HG03095 (cell line): ENCODE results near the gene MANEA.
"Not testable (repeated sequence)": the region's sequence is repeated elsewhere in the genome, so short reads cannot be mapped to it uniquely, and the experiment has no call there.

Experiments
- ATAC-seq: cut with Tn5 transposase; IDR thresholded peaks from one replicate; pipeline ENCODE4 v1.9.1; 2021; ENCODE audit warnings: moderate library complexity; ENCODE audit not compliant: unreplicated experiment

Gene MANEA

DNA sequence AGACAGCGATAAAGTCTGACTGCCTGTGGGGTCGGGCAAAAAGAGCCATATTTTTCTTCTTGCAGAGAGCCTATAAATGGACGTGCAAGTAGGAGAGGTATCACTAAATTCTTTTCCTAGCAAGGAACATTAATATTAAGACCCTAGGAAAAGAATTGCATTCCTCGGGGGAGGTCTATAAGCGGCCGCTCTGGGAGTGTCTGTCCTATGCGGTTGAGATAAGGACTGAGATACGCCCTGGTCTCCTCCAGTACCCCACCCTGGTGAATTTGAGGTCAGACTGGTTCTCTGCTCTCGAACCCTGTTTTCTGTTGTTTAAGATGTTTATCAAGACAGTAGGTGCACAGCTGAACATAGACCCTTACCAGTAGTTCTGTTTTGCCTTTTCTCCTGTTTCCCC, 6.9 kb downstream of the MANEA start:
- ATAC-seq, result not testable (repeated sequence)

DNA sequence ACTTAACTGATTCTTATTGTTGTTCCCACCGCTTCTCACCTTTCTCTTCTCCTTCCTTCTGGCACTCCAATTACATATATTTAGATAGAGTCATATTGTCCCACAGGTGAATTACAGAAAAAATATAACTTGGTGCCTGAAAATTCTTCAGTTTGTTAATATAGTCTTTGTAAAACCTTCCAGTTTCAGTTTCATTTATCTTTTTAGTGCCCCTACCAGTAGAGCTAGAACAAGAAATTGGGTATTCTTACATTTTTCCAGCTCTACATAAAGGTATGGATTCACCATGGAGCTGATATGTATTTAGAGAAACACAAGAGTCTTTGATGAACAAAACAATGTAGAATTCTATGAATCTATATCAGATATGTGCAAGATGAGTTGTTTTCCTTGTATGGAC, 10.7 kb downstream of the MANEA start:
- ATAC-seq, result no peak

DNA sequence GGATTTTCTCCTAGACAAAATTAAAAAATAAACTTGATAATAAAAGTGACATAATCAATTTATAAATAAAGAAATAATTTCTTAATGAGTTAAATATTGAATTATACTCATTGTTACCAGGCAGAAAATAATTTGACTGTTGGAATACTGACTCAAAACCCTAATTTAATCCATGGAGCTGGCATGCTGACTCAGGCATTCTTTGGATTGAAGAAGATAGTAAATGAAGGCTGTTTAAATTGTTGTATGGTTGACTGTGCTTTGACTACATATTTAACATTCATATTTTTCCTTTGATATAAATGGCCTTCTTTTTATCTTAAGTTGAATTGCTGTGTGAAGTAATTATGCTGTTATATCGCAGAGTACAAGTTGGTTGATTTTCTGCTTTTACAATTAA, 11.7 kb downstream of the MANEA start:
- no peak for ATAC-seq

DNA sequence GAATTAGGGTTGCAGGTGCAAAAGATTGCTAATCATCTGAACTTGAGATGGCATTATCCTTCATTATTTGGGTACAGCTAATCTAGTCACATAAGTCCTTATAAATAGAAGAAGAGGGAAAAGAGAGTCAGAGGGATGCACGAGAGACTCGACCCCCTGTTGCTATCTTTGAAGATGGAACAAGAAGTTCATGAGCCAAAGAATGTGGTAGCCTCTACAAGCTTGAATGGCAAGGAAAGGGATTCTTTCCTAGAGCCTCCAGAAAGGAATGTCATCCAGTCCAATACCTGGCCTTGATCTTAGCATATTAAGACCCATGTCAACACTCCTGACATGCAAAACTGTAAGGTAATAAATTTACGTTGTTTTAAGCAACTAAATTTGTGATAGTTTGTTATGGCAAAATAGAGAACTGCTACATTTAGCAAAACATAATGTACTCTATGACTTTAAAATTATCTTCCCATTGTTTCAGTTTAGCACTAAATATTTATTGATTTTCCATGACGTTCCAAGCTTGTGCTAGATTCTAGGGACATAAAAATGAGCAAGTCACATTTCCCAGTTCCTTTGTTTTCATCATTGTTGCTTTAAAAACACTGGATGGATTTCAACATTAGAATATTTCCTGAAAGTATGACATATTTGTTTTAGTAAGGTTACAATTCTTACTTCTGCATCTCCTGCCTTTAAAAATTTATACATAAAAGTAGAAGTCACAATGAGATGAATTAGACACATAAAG, 12.7 kb downstream of the MANEA start:
- no peak for ATAC-seq

DNA sequence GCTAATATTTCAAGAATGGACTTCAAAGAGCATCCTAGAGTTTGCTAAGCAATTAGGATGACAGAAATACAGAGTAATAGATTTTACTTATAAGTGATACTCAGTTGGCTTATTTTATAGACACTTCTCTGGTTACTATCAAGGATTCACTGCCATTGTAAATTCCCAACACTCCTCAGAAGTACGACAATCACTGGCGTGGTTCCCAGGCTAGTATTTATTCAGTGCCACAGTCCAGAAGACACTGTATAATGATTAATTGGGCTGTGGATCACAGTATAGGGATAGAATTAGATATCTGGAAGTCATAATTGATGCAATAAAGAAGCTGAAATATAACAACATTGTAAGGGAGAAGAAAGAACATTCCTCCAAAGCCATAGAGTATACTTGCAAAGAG, 15.7 kb downstream of the MANEA start:
- ATAC-seq, result no peak

DNA sequence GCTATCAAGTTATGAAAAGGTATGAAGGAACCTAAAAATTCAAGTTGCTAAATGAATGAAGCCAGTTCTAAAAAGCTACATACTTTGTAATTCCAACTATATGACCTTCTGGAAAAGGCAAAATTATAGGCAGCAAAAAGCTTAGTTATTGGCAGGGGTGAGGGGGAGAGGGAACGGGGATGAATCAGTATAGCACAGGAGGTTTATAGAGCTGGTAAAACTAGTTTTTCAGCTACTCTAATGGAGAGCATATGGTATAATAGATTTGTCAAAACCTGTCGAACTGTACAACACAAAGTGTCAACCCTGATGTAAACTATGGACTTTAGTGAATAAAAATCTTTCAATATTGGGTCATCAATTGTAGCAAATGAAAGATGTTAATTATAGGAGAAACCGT, 18.7 kb downstream of the MANEA start:
- ATAC-seq, result no peak

DNA sequence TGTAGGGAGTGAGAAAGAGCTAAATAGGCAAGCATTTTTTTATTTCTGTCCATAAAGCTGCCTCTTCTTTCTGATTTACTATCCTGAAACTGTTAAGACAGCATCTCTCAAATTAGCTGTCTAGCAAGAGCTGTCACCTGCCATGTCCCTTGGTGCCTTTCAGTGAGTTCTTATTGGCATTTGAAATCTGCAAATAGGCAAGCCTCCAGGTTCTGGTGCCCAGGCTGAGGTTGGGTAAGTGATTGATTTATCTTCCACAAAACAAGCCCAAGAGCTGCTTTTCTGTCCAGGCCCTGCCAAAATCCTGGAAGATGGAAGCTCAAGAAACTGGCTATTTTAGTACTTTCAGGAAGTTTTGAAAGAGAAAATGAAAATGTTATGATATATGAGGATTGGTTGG, 22.4 kb downstream of the MANEA start:
- ATAC-seq, result no peak

DNA sequence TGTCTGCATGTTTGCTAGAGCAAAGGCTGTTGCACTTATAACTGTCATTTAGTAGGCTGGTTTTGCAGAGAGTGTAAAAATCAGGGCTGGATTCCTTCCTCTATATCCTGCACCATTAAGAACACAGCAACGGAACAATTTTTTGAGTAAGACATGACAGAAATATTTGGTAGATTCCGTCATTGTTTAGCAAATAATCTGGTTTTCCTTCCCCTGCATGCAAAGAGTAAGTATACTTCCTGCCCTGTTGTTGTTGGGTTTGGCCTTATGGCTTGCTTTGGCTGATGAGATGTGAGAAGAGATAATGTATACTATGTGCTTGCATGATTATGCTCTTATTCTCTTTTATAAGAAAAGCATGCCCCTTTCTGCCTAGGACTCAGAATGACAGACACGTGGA, 23.8 kb downstream of the MANEA start:
- ATAC-seq, result no peak

DNA sequence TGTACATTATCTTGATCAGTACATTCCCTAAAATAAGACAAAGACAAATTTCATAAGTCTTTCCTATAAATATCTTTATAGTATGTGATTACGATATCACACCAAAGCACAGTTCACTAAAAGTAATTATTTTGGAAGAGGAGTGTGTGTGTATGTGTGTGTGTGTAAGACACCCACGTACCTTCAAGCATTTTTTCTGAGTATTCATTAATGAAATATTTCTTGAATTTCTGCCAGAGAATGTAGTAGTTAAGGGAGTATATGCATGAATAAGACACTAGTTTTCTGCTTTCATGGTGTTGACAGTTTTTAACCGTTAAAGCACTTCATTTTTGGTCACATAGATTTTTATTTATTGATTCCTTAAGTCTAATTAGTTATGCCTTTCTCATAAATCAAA, 36.8 kb downstream of the MANEA start:
- no peak for ATAC-seq

DNA sequence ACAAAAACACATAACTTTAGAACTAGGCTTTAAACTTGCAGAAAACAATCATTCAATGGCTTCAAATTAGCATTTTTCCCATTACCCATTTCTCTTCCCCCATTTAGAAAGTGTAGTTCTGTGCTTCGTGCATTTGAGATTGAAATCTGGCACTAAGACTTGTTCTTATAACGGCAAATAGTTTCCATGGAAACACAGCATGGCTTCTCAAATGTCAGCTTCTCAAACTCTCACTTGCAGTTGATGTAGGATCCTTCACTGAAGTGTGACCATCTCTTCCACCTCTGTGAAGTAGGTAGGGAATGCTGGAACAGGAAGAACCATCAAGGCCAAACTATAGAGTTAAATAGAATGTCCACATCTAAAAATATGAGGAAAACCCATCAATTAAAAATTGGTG, 52.2 kb downstream of the MANEA start:
- no peak for ATAC-seq

DNA sequence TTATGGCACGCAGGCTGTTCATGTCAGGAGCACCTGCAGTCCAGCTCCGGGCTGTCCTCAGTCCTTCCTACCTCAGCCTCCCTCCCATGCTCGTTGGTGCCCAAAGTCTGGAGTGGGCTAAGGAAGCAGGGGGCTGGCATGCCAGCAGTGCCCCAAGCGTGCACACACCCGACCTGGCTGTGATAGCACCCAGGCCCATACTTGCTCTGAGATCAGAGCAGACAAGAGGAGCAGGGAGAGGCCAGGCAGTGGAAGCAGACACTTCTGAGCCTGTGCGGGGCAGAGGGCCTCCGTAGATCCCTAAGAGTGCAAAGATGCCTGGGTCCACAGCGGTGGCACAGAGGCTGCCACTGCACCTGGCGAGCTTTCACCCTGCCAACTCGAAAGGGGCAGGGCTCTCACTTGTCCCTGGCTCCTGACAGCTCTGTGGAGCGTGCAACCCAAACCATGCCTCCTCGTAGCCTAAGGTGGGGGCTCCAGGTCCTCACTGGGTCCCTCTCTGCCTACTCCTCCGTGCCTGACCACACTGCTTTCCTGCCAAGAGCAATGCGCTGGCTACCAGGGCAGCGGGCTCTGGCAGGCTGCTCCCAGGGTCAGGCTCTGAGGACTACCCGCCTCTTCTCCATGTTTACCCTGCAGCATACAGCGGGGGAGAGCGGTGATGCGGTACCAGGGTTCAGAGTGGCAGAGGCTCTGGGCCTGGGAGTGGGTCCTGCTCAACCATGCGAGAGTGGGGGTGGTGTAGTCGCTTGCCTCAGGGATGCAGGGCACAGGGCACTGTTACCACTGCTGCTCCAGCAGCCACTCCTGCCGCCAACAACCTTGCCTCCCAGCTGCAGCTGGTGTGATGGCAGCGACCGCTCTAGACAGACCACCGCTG, 59.5 kb downstream of the MANEA start:
- no peak for ATAC-seq

DNA sequence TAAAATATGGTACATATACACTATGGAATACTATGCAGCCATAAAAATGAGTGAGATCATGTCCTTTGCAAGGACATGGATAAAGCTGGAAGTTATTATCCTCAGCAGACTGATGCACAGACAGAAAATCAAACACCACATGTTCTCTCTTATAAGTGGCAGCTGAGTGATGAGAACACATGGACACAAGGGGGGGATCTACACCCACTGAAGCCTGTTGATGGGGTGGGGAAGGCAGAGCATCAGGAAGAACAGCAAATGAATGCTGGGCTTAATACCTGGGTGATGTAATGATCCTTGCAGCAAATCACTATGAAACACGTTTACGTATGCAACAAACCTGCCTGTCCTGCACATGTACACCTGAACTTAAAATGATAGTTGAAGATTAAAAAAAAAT, 71.3 kb downstream of the MANEA start:
- no peak for ATAC-seq

DNA sequence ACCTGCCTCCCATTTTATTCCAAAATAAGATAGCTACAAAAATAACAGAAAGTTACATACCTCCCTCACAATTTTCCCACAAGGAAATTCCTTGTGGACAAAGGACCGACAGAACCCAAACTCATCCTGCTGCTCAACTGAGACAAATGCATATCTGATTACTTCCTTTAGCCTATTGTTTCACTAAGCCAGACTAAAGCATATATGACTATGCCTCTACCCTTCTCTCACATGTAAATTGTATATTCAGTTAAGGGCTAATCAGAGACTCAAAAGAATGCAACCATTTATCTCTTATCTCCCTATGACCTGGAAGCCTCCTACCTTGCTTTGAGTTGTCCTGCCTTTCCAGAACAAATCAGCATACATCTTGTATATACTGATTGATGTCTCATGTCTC, 72.1 kb downstream of the MANEA start:
- no peak for ATAC-seq

DNA sequence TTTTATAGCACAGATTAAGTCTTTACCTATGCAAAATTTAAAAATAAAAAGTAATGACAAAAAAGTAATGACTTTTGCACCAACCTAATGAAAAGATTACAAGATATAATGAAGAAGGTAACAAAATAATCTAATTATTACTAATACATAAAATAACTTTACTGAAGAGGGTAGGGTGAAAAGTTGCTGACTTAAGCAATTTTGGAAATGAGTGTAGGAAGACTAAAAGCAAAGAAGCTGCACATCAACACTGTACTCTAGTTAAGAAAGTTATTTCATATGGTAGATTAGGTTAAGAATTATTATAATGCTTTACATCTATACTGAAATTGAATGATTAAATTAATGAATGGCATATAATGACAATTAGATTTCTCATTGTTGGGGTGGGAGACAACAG, 76.8 kb downstream of the MANEA start:
- no peak for ATAC-seq

DNA sequence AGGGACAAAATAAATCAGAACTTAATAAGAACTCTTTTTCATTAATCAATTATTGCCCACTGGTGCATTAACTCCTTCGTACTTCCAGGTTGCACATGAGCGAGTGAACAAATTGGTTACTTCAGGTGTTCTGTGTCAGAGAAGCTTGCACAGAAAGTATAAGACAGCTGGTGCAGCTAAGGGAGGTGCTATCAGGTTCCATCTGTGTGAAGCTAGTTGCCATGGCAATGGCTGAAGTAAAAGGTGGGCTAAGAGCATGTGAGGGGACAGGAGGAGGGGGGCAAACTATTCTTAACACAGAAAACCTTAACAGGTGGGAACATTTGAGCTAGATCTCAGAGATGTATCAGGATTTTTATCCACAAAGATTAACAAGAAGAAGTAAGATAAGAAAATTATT, 81.6 kb downstream of the MANEA start:
- no peak for ATAC-seq
